Activated CD8-positive, alpha-beta memory T cell treated with anti-CD3 and anti-CD28 coated beads for 36 hours (primary cell): ENCODE results near the gene CCDC17. TPM values are rescaled to one million over a fixed set of nuclear protein-coding genes. Genes with fewer than 3 reads are reported as not detected.

Source experiments
- CTCF ChIA-PET: fragments of 350-600 bp; sonication (Branson Sonifier 250); formaldehyde crosslinking; loops from one replicate; lab custom pipeline; 2021; ENCODE audit warnings: antibody characterized with exemption; lab: Charles Lee
- POLR2A ChIA-PET: fragments of 350-600 bp; sonication (Branson Sonifier 250); formaldehyde crosslinking; loops from one replicate; lab custom pipeline; 2021; ENCODE audit warnings: antibody characterized with exemption; lab: Charles Lee
- total RNA-seq, 2 experiments: library from RNA; stranded (reverse); gene quantifications; one replicate each; pipeline ENCODE4 v1.2.3, GENCODE V29; 2021

Gene CCDC17
- 1 to 10 TPM; 1.3 to 1.7 TPM for total RNA-seq

DNA sequence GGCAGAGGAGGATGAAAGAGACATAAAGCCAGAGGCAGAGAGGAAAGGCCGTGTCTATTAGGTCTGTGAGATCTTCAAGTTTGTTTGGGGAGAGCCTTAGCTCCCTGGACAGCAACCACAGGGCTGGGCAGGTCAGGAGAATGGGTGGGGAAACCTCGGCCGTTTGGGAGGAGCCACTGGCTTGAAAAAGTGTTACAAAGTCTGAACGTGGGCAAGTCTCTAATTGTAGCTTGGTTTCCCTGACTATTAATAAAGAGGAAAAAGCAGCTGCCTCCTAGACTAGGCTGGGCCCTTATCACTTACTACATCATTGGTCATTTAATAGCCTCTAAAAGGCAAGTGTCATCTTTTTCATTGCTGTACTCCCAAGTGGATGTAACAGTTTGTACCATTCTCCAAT lies at the start of gene CCDC17:
TSS of gene CCDC17 (minus strand) at position 83 of the 400 bp plus-strand sequence. CDS start 145 bp downstream, outside the sequence.
- ChIA-PET CTCF (no interaction called here), POLR2A (no interaction called here)

DNA sequence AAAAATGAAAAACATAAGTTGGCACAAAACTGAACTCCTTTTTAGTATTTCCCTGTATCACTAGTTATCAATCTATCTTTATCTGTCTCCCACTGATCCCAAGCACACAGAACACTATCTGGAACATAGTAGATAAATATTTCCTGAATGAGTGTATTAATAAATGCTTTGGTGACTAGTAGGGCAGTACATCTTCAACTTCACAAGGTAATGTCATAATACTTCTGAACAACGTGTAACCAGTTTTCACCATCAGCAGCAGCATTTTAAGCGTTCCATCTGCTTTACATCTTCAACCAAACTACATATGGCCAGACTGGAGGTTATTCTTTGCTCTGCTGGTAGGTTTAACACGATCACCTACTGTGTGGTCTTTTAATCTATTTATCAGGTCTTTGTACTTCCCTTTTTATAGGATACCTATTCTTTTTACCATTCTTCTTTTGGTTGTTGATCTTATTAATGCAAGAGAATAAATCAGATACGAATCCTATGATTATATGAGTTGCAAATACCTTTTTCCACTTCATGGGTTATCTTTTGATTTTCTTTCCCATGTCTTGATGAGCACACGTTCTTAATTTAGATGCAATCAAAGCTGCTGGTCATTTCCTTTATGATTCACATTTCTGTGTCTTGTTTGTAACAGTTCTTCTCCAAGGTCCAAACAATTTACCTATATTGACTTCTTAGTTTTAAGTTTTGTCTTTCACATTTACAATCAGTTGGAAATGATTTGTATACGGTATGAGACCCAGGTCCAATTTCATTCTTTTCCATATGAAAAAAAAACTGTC lies 46.2 kb upstream of the CCDC17 start:
- ChIA-PET CTCF (no interaction called here), POLR2A (interaction anchor here (0.6 kb wide), 1 partner anchor 79 kb away, joined by 3 read pairs; no protein-coding TSS in a partner anchor)

DNA sequence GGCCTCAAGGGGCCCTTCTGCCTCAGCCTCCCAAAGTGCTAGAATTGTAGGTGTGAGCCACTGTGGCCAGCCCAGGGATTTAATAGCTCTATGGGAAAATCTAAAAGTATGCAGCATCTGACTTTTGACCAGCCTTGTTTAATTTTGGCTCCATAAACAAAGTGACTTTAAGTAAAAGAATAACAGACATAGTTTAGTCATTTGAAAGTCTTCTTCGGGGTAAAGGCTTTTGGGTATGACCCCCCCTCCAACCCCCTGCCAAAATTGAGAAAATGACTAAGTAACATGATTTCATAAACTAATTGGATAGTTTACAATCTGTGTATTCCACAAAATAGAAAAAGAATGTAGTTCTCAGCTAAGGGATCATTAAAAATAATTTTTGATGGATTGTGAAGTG lies 45.5 kb upstream of the CCDC17 start:
- ChIA-PET CTCF (no interaction called here), POLR2A (no interaction called here)

DNA sequence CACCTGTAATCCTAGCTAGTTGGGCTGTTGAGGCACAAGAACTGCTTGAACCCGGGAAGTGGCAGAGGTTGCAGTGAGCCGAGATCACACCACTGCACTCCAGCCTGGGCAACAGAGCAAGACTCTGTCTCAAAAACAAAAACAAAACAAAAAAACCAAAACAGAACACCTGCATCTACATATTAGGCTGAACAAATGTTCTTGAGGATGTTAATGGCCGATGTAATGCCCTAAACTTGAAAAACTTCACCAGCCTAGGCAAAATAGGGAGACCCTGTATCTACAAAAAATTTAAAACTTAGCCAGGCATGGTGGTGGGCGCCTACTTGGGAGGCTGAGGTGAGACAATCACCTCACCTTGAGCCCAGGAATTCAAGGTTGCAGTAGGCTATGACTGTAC lies 44.7 kb upstream of the CCDC17 start:
- ChIA-PET CTCF (interaction anchor here (0.6 kb wide), 1 partner anchor 234 kb away, joined by 3 read pairs; no protein-coding TSS in a partner anchor), POLR2A (no interaction called here)

DNA sequence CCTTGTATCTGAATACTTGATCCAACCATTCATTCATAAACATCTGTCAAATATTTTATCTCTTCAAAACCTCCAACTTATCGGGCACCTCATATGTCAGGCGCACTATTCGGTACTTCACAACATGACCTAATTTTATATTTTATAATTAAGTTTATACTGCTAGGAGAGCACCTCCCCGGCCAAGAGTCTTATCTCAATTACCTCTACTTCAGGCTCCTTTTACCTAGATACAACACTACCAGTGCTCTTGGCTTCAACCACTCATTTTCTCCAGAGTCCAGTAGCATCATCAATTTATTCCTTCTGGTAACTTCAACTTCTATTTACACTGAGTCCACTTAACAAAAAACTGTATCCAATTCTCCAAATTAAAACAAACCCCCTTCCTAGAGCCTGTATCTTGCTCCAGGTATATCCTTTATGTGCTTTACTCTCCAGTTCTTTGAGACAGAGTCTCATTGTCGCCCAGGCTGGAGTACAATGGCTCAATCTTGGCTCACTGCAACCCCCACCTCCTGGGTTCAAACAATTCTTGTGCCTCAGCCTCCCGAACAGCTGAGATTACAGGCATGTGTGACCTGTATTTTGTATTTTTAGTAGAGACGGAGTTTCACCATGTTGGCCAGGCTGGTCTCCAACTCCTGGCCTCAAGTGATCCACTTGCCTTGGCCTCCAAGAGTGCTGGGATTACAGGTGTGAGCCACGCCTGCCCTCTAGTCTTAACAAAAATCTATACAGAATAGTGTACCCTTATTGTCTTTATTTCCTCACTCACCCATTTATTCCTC lies 43.7 kb upstream of the CCDC17 start:
- ChIA-PET POLR2A (no interaction called here), CTCF (no interaction called here)

DNA sequence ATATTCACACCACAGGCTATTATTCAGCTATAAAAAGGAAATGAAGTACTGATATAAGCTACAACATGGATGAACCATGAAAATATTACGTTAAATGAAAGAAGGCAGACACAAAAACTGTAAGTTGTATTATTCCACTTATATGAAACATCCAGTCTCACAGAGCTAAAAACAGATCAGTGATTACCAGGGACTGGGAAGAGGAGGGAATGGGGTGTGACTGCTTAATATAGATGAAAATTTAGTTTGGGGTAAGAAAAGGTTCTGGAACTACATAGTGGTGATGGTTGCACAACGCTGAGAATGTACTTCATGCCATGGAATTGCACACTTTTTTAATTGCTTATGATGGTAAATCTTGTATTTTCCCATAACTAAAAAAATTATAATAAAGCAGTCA lies 43.0 kb upstream of the CCDC17 start:
- POLR2A ChIA-PET, result no interaction called here
- CTCF ChIA-PET, result no interaction called here

DNA sequence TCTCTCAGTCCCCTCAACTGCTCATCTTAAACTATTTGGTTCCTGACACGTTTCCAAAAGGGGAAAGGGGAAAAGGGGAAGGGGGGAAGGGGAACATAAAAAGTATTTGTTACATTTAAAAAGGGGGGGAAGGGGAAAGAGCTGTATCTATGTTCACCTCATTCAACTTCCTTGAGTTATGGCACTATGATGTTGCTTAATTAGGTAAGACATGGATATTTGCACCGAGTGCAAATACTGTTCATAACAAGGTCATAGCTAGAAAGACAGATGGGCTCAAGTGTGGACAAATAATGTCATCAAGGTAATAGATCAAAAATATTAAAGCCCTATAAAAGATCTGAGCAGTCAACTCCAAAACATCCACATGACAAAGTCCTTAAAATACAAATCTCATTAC lies 36.5 kb upstream of the CCDC17 start:
- POLR2A ChIA-PET, result no interaction called here
- CTCF ChIA-PET, result no interaction called here

DNA sequence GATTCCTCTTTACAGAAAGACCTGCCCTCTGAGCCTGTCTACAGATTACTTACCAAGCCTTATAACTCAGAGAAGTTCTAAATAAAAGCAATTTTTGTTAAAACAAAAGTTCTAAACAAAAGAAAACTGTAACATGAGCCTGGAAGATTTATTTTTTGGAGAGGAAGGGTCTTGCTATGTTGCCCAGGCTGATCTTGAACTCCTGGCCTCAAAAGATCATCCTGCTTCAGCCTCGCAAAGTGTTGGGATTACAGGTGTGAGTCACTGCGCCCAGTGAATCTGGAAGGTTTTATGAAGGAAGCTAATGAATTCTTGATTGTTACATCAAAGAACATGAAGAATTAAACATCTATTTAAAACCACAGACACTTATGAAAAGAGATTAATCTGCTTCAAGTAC lies 35.4 kb upstream of the CCDC17 start:
- ChIA-PET CTCF (no interaction called here), POLR2A (no interaction called here)

DNA sequence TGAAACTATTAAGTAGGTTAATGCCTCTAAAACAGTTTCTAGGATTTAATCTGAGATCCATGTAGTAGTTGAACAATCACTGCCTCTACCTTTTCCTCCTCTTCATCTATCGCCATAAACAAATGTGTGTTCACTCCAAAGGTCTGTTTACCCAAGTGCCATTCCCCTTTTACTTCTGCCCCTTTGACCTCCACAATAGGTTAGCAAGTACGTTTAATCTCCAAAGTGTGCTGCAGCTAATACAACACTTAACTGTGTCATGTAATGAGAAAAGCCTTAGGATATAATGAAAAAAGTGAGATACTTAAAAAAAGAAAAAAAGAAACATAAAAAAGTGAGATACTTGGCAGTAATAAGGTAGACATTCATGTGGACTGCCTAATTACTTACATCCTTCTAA lies 34.3 kb upstream of the CCDC17 start:
- ChIA-PET POLR2A (no interaction called here), CTCF (no interaction called here)

DNA sequence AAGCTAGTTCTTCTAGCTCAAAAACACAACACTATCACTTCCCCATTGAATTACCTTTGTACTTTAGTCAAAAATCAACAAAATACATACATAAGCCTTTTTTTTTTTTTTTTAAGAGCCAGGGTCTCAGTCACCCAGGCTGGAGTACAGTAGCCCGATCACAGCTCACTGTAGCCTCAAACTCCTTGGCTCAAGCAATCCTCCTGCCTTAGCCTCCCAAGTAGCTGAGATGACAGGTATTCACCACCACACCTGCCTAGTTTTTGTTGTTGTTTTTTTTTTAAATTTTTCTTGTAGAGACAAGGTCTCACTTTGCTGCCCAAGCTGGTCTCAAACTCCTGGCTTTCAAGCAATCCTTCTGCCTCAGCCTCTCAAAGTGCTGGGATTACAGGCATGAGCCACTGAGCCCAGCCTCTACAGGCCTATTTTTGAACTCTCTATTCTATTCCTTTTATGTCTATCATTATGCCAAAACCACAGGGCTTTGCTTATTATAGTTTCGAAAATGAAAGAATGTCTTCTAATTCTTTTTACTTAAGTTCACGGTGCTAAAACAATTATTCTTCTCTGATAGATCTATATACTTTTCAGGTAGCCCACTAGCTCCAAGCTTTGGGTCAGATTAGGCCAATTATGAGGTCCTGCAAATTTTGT lies 32.8 kb upstream of the CCDC17 start:
- ChIA-PET POLR2A (no interaction called here), CTCF (interaction anchor here (0.7 to 0.9 kb wide), 2 partner anchors 29 to 147 kb away, joined by 3 to 5 read pairs; no protein-coding TSS in a partner anchor)

DNA sequence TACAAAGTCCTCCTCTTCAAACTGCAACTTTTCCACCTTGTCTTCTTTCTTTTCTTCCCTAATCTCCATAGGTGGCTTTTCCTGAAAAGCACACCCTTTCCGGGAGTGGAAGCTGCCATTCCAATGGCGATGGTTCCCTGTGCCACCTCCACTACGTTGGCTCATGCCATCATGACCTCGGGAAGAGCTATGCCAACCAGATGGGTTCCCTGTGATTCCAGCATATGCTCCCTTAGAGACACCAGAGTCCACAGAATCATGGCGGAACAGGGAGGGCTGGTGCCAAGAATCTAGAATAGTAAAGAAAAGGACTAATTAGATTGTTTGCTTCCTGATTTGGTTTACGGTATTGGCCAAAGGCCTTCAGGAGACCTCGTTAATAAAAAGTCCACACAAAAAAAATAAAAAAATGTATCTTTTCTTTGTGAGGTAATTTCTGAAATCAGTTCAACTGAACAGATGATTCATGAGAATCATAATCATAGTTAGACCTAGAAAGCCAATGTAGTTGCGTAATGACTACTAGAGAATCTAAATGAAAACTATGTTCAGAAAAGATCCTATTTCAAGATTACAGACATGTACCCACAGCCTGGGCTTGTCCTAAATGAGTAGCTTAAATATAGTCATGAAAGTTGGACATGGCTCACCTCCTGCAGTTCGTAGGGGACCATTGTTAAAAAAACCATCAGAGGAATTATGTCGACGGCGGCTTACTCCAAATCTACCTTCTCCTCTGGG lies 30.9 kb upstream of the CCDC17 start:
- CTCF ChIA-PET, result no interaction called here
- POLR2A ChIA-PET, result interaction anchor here (1.5 kb wide), 1 partner anchor 32 kb away, joined by 8 read pairs; the partner anchor contains the start of gene GPBP1L1

DNA sequence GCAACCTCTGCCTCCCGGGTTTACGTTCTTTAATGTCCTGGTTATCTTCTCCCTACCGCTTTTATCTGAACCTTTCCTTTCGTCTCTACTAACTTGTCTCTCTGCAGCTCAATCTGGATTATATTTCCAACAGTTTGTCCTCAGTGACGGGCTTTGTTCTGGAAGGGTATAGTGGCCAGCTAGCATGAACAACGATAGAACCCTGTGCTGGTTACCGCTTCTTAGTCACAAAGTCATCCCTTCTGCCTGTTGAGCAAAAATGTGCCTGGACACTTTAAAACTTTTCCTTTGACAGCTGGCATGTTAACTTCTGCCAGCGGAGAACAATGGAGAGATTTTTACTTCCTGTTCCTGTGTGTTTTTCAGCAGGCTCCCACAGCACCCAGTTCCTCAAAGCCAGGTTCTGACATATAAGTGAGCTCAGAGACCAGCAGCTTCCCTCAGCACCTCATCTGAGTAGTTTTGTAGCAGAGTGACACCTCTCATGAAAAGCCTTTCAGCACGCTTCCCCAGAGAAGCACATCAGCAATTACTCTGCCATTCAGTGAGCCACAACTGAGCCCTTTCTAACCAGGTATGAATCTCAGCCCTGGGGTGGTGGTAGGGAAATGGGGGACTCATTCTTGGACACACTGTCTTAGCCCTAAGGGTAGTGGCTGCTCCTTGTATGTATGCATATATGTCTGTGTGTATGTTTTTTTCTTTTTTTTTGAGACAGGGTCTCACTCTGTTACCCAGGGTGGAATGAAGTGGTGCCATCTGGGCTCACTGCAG lies 23.6 kb upstream of the CCDC17 start:
- ChIA-PET CTCF (no interaction called here), POLR2A (no interaction called here)

DNA sequence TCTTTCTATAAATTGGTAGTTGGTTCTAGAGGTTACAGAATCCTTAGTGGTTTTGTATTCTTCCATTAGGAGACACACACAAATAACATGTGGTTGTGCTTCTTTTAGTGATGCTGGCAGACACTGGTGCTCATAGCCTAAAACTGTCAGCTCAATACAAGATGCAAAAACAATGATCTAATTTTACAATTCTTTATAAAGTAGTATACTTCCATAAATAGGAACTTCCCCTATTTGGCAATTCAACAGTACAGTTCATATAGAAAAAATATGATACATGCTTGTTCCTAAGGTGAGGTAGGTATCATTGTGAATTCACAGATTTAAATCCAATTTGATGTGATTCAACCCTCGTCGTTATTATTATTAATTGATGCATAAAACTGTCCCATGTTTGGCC lies 20.8 kb upstream of the CCDC17 start:
- CTCF ChIA-PET, result no interaction called here
- POLR2A ChIA-PET, result no interaction called here

DNA sequence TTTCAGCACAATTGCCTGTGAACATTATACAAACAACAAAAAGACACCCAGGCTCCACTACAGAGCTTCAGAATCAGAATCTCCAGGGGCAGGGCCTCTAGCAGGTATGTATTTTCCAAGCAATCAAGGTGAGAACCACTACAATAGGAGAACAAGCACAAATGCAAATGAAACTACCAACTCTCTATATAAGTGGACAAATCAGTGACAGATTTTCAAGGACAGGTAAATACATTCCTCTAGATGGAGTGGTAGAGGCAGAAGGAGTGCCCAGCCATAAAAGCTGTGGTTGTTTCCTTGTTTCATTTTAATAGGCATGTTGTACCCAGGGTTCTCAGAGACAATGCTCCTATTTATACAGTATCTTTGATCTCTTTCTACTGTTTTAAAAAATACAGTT lies 20.1 kb upstream of the CCDC17 start:
- POLR2A ChIA-PET, result no interaction called here
- CTCF ChIA-PET, result no interaction called here

DNA sequence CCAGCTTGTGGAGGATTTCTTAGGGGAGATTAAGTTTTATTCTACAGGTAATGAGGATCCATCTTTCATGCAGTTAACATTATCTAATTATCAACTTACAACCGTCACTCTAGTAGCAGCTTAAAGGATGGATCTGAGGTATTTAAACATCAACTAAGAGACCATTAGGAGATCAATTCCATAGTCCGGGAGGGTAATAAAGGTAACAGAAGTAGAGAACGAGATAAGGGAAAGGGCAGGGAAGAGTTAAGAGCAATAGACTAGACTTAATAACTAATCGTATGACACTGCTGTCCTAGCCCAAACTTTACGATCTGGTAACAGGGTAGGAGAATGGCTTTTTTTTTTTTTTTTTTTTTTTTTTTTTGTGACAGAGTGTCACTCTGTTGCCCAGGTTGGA lies 19.5 kb upstream of the CCDC17 start:
- CTCF ChIA-PET, result no interaction called here
- POLR2A ChIA-PET, result interaction anchor here (0.6 kb wide), 1 partner anchor 17 kb away, joined by 3 read pairs; no protein-coding TSS in a partner anchor

DNA sequence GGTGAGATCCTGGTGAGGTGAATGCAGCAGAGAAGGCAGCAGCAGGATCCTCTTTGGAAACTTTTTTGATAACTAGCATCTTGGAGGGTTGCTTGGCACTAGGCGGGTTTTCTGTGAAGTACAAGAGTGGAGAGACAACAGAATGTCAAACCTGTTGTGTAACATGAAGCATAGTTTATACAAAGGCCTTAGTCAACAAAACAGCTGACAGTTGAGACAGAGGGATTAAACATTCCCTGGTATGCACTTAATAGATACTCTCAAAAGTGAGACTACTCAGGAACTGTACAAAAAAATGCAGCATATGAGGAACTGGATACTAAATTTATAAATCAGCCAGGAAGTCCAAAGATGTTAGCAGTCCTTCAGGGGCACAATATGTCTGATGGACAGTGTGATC lies 16.4 kb upstream of the CCDC17 start:
- CTCF ChIA-PET, result interaction anchor here (2.5 kb wide), 1 partner anchor 9 kb away, joined by 5 read pairs; no protein-coding TSS in a partner anchor
- POLR2A ChIA-PET, result no interaction called here

DNA sequence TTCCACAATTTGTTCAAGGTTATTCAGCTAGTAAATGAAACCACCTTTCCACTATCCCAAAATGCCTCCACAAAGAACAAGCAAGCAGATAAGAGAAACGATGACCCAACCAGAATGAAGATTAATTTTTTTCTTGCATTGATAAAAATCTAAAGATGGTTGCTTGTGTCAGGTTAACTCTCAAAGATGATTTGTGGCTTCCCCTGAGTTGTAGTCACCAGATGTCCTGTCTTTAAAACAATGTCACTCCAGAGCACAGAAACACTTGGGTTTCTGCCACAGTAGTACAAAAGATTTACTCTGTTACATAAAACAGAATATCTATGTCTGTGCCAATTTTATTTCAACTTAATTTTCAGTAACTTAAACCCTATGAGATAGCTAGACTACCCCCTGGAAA lies 11.4 kb upstream of the CCDC17 start:
- POLR2A ChIA-PET, result no interaction called here
- CTCF ChIA-PET, result no interaction called here

DNA sequence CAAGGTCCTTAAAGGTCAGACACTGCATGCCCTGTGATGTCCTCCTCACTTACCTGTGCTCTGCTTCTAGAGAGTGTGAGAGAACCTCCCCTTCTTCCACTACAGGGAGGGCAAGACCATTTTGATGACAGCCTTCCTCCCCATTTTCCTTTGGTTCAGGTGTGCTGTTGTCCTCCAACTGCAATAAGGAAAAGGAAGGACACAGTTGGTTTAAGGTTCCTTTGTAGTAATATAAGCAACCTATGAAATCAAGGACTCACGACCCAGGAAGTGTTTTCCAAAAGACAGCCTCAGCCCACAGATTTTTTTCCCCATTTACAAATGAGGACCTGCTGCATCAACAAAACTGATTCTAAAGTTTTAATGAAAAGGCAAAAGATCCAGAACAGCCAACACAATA lies 6.6 kb upstream of the CCDC17 start:
- POLR2A ChIA-PET, result no interaction called here
- CTCF ChIA-PET, result no interaction called here

DNA sequence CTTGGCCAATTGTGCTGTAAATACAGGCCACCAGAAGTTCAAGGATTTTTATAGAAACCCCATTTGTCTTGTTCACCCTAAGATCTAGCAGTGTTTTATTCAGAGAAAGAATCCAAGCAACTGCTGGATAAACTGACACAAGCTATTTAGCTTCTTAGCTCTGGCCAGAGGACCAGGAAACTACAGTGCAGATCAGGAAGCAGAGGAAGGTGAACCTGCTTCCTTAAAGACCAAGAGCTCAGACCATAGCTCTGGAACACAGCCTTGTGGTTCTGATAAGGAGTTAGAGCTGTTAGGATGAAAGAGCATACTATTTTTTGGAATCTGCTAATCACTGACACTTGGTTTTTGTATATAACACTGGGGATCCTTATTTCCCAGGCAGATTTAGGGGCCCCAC lies 5.2 kb upstream of the CCDC17 start:
- POLR2A ChIA-PET, result no interaction called here

More for the DNA sequence above, 5.2 kb upstream of the CCDC17 start:
- CTCF ChIA-PET, result no interaction called here
